HG02884 (cell line): ENCODE data around the gene CSRNP2.
"Not testable (repeated sequence)": the region's sequence is repeated elsewhere in the genome, so short reads cannot be mapped to it uniquely, and the experiment has no call there.

Experiments used
- ATAC-seq: cut with Tn5 transposase; IDR thresholded peaks from one replicate; pipeline ENCODE4 v1.9.1; 2021; ENCODE audit warnings: mild to moderate bottlenecking, moderate library complexity; ENCODE audit not compliant: unreplicated experiment

Gene CSRNP2

DNA sequence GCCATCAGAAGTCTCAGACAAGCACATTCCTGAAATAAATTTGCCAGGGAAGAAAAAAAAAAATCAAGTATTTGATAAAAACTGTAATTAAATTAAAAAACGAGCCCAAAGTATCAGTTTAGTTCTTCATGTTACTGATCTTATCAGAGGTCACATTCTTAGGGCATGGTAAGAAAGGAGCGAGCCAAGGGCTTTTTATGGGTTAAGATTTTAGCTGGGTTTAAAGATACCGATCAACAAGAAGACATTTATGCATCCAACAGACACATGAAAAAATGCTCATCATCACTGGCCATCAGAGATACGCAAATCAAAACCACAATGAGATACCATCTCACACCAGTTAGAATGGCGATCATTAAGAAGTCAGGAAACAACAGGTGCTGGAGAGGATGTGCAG, 5.0 kb downstream of the CSRNP2 start:
- not testable (repeated sequence) for ATAC-seq

DNA sequence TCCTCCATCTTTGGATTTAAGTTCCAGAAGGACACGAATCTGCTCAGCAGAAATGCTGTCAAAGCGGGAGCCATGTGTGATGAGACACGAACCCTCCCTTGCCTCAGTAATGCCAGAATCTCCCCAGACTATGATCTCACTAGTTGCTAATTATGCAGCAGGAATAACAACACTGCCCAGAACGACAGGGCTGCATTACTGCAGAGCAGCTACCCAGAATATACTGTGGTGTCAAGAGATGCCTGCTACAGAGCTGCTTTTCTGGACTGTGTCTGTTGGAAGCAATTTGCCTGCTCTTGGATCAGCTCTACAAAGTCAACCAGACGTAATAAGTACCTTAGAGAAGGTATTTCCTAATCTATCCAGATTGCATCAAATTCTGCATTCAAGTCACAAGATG, 5.5 kb downstream of the CSRNP2 start:
- ATAC-seq, result no peak

DNA sequence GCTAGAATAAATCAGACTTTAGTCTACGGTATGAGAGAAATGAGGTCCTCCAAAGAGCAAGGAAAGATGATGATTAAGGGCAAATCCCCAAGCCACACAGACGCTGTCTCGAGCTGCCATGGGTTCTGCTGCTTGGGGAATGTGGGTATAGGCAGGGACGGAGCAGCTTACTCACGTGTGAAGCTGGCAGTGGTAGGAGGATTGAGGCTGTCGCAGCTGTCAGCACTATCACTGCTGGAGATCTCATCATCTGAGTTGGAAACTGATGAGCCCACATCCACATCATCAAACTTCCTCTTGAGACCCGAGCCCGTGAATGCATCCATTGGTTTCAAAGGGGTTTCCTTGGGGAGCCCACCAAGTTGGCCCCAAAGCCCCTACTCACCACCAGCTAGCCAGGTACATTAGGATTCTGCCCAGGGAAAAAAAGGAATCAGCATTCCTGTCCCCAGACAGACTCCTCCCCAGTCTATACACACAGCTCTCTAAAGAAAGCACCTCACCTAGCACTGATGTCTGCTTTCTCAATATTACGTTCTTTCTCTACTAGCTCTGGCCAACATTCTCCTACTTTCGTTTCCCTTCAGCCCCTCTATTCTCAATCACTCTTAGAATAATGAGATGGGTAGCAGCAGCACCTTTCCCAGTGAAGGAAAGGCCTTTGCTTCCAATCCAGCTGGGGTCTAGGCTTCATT, 7.0 kb downstream of the CSRNP2 start:
- no peak for ATAC-seq

DNA sequence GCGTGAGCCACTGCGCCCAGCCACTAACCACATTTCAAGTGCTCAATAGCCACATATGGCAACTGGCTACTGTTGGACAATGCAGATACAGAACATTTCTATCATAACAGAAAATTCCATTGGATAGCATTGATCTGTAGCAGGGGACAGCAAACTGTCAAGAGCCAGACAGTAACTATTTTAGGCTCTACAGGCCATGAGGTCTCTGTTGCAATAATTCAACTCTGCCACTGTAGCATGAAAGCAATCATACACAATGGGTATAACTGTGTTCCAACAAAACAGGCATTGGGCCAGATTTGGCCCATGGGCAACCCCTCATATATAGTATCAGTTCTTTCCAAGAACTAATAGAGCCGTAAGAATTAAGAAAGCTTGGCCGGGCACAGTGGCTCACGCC, 8.0 kb downstream of the CSRNP2 start:
- no peak for ATAC-seq

DNA sequence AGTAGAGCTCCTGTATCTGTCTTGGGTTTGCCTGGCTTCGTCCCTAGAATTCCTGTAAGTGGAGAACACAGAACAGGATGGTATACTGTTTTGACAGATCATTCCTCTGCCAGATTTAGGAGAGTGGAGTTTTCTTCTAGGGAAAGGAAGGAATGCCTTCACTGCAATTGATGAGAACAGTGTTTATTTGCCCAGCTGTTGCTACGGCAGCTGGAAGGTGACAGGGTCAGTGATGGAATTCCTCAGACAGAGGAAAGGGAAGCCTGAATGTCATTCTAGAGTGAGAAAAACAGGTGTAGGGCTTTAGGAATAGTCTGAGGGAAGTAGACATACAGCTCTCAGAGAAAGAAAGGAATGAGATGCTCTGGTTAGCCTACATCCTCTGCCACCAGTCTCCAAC, 11.7 kb downstream of the CSRNP2 start:
- ATAC-seq, result no peak

DNA sequence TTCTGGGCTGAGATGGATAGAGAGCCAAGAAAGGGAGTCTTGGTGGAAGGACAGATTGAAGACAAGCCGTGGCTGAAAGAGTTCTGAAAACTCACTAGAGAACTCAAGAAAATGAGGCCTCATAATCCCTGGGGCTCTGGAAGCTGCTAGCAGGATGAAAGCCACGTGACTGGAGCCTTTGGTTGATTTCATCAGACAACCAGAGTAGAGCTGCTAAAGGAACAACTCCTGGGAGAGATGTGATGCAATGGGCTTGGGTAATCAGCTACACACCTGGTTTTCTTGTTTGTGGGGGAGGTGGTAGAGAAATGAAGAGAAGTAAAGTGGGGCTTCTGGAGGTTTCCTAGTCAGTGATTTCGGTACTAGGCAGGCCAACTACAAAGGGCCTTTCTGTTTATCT, 13.4 kb downstream of the CSRNP2 start:
- ATAC-seq, result no peak

DNA sequence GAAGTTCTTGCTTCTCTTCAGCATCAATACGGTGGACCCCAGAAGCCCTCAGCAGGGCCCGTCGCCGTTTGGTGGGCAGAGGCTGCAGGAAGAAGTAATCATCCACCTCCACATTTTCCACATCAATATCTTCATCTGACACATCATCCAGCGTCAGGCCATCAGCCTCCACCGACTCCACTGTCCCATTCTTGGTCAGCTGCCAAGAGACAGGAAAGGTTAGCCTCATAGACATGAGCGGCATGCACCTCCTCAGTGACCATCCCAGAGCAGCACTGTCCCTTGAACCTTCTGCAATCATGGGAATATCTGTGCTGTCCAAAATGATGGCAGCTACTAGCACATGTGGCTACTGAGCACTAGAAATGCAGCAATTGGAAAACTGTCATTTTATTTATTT, 15.6 kb downstream of the CSRNP2 start:
- ATAC-seq, result no peak

DNA sequence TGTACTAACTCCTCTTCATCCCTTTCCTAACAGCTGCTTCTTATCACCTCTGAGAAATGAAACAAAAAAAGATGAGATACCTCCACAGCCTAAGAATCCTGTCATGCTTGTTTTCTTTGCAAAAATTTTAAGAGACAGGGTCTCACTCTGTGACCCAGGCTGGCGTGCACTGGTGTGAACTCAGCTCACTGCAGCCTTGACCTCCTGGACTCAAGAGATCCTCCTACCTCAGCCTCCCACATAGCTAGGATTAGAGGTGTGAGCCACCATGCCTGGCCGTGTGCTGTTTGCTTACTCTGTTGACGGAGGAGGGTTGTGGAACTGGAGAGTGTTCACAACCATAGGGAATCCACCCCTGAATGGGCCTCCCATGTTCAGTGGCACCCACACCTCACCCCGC, 16.2 kb downstream of the CSRNP2 start:
- no peak for ATAC-seq

DNA sequence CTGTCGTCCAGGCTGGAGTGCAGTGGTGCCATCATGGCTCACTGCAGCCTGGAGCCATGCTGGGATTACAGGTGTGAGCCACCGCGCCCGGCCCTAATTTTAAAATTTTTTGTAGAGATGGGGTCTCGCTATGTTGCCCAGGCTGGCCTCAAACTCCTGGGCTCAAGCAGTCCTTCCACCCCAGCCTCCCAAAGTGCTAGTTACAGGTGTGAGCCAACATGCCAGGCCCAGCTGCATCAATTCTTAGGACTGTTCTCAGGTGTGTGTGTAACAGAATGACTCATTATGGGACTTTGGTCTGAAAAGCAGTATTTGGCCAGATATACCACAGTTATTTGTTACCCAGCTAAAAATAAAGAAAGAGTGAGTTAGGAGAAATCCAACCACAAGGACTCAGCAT, 17.9 kb downstream of the CSRNP2 start:
- ATAC-seq, result no peak

DNA sequence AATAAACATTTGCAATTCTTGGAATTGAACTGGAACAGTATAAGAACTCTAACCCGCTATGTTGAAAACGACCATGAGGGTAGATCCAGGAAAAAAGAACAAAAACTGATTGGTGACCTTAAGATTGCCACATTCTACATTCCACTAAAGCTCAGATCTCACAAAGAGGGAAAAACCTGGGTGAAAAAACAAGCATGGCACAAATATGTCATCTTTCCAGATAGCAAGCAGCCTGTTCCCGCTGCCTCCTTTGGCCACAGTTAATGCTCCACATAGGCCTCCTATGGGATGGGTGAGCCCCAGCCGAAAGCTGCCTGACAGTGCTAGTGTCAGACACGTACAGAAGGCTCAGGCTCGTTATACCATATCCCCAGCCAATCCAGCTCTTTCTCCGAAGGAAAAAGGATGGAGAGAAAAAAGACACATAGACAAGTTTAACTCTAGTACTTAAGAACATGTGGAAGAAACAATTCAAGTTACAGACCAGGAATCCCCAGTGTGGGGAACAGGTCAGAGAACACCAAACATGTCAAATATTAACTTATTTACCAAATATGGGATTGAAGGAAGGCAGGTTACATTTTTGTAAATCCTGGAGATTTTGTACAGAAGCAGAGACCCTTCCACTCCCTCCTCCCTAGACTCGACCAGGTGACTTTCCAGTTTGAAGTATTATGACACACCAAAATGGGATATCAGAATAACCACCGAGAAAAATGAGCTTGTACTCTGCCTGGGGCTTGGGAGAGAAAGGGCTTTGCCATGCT, 20.6 kb downstream of the CSRNP2 start:
- no peak for ATAC-seq

DNA sequence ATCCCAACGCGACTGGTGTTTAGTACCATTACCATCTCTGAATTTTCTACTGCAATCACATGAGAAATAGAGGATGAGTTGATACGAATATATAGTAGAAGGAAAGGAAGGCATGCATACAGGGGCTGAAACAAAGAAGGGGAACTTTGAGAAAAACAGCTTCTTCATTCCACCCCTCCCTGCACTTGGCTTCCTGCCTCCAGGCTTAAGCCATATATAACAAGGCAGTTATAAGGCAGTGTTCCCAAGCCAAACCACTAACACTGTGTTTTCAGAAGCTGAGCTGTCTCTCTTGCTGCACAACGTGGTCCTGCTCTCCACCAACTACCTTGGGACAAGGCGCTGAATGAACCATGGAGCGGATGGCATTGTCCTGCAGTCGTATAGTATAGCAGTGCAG, 24.3 kb downstream of the CSRNP2 start:
- ATAC-seq, result no peak

DNA sequence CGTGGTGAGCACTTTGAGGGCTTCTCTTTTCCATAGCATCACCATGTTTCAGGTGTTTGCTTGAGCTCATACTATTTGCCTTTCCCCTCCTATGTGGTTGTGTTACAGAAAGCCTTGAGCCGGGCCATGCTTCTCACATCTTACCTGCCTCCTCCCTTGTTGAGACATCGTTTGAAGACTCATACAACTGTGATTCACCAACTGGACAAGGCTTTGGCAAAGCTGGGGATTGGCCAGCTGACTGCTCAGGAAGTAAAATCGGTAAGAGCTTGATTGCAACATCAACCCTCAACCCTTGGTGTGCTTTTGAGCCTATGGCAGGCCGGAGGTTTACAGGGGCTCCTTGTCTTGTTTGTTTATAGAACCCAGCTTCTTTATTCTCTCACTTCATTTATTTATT, 27.2 kb downstream of the CSRNP2 start:
- no peak for ATAC-seq

DNA sequence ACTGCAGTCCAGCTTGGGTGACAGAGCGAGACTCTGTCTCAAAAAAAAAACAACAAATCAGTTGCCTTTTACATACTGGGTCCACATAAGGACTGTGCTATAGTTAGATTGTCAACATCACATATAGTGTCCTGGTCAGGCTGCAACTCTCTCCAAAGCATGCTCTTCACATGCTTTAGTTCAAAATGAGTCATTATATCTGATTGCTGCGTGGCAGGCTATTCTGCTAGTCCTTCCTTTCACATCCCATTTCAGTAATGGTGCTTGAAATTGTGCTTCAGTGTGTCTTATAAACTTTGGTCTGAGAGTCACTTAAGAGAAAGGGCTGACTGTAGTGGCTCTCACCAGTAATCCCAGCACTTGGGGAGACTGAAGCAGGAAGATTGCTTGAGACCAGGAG, 28.3 kb downstream of the CSRNP2 start:
- no peak for ATAC-seq

DNA sequence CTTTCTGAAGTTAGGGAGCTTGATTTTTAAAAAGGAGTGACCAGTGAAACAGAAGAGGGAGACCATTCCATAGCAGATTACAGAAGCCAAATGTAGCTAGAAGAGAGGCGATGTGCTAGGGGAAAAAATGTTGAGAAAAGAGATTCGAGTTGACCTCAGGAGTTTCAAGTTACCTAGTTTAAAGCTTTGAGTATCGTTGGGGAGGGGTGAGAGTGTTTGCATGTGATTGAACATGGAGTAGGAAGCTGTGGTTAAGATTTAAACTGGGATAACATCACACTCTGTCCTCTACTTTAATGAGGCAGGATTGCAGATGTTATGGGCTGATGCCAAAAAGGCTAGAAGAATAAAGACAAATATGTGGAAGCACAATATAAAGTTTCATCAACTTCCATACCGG, 31.6 kb downstream of the CSRNP2 start:
- no peak for ATAC-seq

DNA sequence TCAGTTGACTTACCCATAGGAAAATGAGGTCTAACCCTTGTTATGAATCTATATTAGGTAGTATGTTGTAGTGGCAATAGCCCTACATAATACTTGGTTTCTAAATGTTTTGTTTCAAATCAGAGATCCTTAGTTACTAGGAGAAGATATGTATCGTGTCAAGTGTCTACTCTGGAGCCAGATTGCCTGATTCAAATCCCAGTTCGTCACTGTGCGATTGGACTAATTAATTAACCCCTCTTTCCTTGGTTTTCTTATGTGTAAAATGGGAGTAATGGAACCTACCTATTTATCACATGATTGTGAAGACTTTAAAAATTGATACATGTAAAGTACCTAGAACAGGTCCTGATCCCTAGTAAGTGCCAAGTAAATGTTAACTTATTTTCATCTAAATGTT, 33.9 kb downstream of the CSRNP2 start:
- ATAC-seq, result no peak

DNA sequence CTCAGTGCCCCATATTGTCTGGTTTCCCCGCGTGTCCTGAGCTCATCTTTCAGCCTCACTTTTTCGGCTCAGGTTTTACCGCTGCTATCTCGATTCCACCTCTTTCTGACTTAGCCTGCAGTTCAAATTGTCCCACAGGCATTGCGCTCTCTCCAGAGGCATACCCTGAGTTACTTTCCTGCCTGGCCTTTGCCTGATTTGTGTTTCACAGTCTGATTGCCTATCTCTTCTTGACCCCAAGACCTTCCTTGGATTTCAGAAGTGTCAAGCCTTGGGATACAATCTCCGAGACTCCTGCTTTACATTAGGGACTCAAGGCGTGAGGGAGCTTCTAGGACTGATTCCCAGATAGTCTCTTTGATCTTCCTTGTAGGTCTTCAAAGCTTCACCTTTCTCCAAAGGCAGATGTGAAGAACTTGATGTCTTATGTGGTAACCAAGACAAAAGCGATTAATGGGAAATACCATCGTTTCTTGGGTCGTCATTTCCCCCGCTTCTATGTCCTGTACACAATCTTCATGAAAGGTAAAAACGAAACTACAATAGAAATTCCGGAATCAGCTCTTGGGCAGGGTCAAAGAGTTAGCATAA, 34.6 kb downstream of the CSRNP2 start:
- ATAC-seq, result no peak

DNA sequence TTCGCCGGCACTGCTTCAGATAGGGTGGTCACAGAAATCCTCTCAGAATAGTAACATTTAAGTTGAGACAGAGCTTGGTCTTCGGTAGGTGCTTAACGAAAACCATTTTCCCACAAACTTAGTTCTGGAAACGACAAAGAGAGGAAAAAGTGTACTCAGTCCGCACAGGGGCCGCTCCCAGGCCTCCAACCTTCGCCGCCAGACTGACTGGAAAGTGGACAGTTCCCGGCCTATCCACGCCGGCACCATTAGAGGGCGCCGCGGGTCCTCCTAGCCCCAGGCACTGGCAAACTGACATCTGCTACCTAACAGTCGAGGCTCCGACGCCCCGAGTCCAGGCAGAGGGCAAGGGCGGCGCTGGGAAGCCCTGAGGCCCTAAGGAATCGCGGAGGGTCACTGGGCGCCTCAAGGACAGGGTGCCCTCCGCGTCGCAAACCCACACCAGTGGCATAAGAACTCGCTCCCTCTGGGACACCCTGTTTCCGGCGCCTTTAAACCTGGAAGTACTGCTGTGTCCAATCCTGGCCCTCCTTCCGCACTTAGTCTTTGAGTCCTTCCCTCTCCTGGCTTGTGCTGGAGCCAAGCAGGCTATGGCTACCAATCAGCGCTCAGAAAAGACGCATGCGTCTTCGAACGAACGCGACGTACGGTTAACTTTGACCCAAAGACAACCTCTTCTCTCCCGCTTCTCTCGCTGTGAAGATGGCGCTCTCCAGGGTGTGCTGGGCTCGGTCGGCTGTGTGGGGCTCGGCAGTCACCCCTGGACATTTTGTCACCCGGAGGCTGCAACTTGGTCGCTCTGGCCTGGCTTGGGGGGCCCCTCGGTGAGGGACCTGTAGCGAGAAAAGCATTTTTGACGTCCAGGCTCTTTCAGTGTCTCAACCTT, 35.5 kb downstream of the CSRNP2 start, which contains the start of gene LETMD1:
Gene LETMD1 (plus strand): TSS at position 673 of the 886 bp plus-strand sequence. CDS start 30 bp downstream, at position 703.
- peak; percentile 97 for ATAC-seq

DNA sequence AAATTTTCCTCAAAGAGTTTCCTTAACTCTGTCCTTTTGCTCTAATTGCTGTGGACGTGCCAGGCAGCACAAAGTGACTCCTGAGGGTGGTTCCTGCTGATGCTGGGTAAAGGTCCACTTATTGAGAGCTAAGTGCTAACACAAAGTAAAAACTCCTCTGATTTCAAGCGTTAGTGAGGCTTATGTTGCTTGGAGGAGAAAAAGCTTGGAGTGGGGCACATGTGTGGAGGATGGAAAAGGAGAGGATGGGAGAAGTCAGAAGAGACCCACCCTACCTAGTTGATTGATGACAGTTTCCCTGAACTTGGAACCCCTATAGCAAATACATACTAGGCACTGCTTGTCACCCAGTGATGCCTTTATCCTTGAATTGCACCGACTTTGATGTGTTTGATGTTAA, 47.1 kb downstream of the CSRNP2 start:
- no peak for ATAC-seq

DNA sequence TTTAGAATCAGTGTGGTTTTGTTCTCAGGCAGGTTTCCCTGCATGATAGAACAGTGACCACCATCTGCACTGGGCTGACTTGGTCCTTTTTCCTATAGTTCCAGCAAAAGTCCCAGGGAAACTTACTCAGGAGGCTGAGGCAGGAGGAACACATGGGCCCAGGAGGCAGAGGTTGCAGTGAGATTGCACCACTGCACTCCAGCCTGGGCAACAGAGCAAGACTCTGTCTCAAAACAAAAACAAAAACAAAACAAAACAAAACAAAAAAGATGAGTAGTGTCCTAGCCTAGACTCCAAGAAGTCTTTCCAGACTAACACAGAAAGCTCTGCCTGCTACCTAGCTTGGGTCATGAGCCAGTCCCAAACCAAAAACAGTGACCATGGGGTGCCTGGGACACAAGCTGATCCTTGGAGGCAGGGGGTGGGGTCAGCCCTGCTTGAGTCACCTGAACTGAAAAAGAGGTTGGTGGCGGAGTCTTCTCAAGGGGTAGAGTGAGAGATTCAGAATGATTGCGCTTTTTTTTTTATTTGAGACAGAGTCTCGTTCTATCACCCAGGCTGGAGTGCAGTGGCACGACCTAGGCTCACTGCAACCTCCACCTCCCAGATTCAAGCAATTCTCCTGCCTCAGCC, 49.8 kb downstream of the CSRNP2 start:
- ATAC-seq, result no peak

DNA sequence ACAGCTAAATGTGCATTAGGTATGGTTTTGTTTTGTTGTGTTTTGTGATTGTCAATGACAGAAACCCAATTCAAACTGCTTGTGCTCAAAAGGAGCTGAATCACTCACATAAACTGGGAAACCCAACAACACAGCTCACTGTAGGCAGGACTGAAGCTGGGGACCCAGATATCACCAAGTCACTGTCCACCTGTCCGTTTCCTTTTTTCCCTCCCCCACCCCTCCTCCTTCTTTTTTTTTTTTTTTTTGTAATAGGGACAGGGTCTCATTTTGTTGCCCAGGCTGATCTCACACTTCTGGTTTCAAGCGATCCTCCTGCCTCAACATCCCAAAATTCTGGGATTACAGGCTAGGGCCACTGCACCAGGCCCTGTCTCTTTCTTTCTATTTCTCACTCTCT, 50.3 kb downstream of the CSRNP2 start:
- no peak for ATAC-seq

DNA sequence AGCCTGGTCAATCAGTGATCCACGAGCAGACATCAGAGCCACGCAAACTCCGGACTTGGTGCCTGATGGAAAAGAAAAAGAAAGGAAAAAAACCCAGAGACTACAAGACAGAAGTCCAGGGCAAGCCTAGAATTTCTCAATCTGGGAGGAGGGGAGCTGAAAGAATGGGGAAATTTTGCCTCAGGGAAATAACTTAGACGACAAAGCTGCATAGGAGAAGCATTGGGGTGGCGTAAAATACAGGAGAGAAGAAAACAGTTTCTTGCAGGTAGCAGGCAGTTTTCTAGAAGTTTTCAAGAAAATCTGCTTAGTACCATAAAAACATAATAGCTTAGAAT, 54.6 kb downstream of the CSRNP2 start:
- ATAC-seq, result no peak
